Measurements from ENCODE around the gene LIMA1.

Gene LIMA1

DNA sequence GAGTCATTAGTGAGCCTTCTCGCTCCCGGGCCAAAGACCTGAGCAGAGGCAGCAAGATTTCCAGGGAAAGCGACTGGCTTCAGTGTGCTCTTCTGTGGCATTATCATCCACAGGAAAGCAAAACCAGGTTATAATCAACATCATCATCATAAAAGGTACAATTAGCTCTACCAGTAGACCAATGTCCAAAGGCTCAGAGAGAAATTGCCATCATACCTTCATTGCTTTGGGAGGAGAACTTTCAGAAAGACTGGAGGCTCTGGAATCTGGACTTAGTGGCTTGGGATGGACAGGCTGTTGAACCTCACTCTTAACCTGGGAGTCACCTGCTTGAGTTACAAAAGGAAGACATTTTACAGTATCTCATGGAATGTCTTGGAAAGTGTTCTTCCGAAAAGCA is 91.1 kb downstream of the LIMA1 start:
- Mint-ChIP-seq H3K4me3 (no peak overlapping the region), H3K27ac (no peak overlapping the region), H3K27me3 (no peaks in the 10 kb centered on the region), H3K4me1 (ENCODE audit: low read depth in 2 of 2) (peaks cover 3 to 5% of the 10 kb centered on the region in 2 donors), H3K9me3 (no peaks in the 10 kb centered on the region), H3K36me3 (ENCODE audit: insufficient read depth) (peaks cover 21% of the 10 kb centered on the region)
- no peak for ATAC-seq (replicated peaks)
- no peak for DNase-seq

GRCh38 chr12:50190859-50191258 is 92.5 kb downstream of the LIMA1 start:
- H3K4me1 Mint-ChIP-seq (ENCODE audit: low read depth in 2 of 2): peaks cover 3 to 5% of the 10 kb centered on the region in 2 donors
- H3K9me3 Mint-ChIP-seq: no peaks in the 10 kb centered on the region
- DNase-seq: no peak
- peaks cover 17% of the 10 kb centered on the region for H3K36me3 Mint-ChIP-seq (ENCODE audit: insufficient read depth)
- no peak overlapping the region for H3K27ac Mint-ChIP-seq
- H3K4me3 Mint-ChIP-seq: no peak overlapping the region
- H3K27me3 Mint-ChIP-seq: no peaks in the 10 kb centered on the region
- ATAC-seq (replicated peaks): no peak

- ATAC-seq (replicated peaks) (no peak), DNase-seq (no peak)
- Mint-ChIP-seq H3K4me3 (peak overlapping the region; percentile 2 to 19), H3K27me3 (no peaks in the 10 kb centered on the region), H3K36me3 (ENCODE audit: insufficient read depth) (peaks cover 12% of the 10 kb centered on the region), H3K27ac (peak overlapping the region in 1 of 2 donors; percentile 15), H3K9me3 (no peaks in the 10 kb centered on the region), H3K4me1 (ENCODE audit: low read depth in 2 of 2) (peaks cover 3 to 5% of the 10 kb centered on the region in 2 donors)
Measured at GRCh38 chr12:50188875-50189575, 94.3 kb downstream of the LIMA1 start.

DNA sequence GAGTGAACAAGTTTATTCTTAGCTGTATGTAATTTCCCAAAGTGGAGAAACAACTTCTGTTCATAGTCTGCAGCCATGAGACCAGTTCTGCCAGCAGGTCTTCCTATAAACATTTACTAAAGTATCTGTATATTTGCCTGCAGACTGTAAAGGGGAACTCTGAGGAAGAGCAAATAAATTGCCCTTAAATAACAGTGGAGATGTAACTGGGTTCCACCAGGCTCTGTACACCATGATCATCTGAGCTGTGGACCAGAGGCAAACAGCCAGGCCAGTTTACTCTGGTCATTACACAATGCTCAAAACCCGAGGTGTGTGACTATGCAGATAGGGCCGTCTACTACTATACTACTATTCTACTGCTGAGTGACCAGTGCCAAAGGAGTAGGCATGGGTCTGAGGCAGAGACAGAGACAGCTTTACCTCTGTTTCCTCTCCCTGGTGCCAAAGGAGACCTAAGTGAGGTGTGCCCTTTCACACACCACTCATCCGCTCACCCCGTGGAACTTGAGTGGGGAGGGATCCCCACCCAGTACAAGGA is 95.0 kb downstream of the LIMA1 start:
- ATAC-seq (replicated peaks): no peak
- no peak overlapping the region for H3K4me3 Mint-ChIP-seq

DNA sequence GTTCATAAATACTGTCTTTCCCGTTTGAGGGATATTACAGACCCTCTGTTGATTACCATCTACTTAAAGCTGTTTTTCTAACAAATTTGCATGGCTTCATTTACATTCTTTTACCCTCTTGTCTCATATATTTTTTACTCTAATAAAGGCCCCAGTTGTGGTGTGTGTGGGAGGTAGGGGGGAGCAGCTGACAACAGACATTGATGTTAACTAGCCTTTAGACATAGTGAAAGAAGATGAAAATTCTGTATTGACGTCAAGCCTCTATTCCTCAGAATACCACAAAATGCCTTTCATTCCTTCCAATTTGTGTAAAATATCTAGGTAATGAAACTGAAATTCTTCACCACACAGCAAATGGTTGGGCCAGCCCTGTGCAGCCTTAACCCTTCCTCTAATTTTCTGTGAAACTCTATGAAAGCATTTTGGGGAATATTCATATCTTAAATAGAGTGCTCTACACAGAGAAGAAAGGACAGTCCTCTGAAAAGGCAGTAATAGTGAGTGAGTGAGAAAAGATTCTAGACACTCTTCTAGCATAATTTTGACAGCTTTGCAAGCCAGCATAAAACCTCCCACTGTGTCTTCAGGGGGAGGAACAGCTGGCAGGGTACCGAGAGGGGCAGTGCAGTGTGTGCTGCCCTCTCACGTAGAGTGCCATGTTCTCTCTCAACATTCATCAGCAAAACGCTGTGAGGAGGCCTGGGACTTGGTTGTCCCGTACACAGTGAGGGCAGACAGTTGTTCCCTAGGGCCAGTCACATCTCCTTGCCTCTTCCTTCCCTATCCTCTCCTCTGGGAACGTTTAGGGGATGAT is 96.0 kb downstream of the LIMA1 start:
- no peak for ATAC-seq (replicated peaks)
- H3K9me3 Mint-ChIP-seq: no peaks in the 10 kb centered on the region
- H3K36me3 Mint-ChIP-seq (ENCODE audit: insufficient read depth): peaks cover 15% of the 10 kb centered on the region
- no peaks in the 10 kb centered on the region for H3K27me3 Mint-ChIP-seq
- no peak for DNase-seq
- H3K4me3 Mint-ChIP-seq: no peak overlapping the region
- peaks cover 3 to 5% of the 10 kb centered on the region in 2 donors for H3K4me1 Mint-ChIP-seq (ENCODE audit: low read depth in 2 of 2)
- peak overlapping the region; percentile 12 to 77 for H3K27ac Mint-ChIP-seq

More for the DNA sequence above, 95.0 kb downstream of the LIMA1 start:
- H3K36me3 Mint-ChIP-seq (ENCODE audit: insufficient read depth): peaks cover 12% of the 10 kb centered on the region
- peak overlapping the region in 1 of 2 donors; percentile 69 for H3K27ac Mint-ChIP-seq
- H3K27me3 Mint-ChIP-seq: no peaks in the 10 kb centered on the region
- H3K9me3 Mint-ChIP-seq: no peaks in the 10 kb centered on the region
- peaks cover 3 to 5% of the 10 kb centered on the region in 2 donors for H3K4me1 Mint-ChIP-seq (ENCODE audit: low read depth in 2 of 2)
- no peak for DNase-seq

- no peaks in the 10 kb centered on the region for H3K27me3 Mint-ChIP-seq
- H3K36me3 Mint-ChIP-seq (ENCODE audit: insufficient read depth): peaks cover 13% of the 10 kb centered on the region
- H3K27ac Mint-ChIP-seq: peak overlapping the region in 1 of 2 donors; percentile 77
- no peaks in the 10 kb centered on the region for H3K9me3 Mint-ChIP-seq
- no peak overlapping the region for H3K4me3 Mint-ChIP-seq
- peaks cover 3 to 5% of the 10 kb centered on the region in 2 donors for H3K4me1 Mint-ChIP-seq (ENCODE audit: low read depth in 2 of 2)
- DNase-seq (no peak), ATAC-seq (replicated peaks) (no peak)
Measured at GRCh38 chr12:50186681-50187080, 96.6 kb downstream of the LIMA1 start.

GRCh38 chr12:50185970-50186663 is 97.2 kb downstream of the LIMA1 start:
- peaks cover 3 to 5% of the 10 kb centered on the region in 2 donors for H3K4me1 Mint-ChIP-seq (ENCODE audit: low read depth in 2 of 2)
- H3K27ac Mint-ChIP-seq: peak overlapping the region in 1 of 2 donors; percentile 77
- ATAC-seq (replicated peaks) (no peak), DNase-seq (no peak)
- no peaks in the 10 kb centered on the region for H3K27me3 Mint-ChIP-seq
- no peaks in the 10 kb centered on the region for H3K9me3 Mint-ChIP-seq
- H3K36me3 Mint-ChIP-seq (ENCODE audit: insufficient read depth): peaks cover 12% of the 10 kb centered on the region
- H3K4me3 Mint-ChIP-seq: no peak overlapping the region

- Mint-ChIP-seq H3K27me3 (no peaks in the 10 kb centered on the region), H3K36me3 (ENCODE audit: insufficient read depth) (peaks cover 12% of the 10 kb centered on the region), H3K9me3 (no peaks in the 10 kb centered on the region), H3K27ac (peak overlapping the region in 1 of 2 donors; percentile 77), H3K4me3 (no peak overlapping the region), H3K4me1 (ENCODE audit: low read depth in 2 of 2) (peaks cover 3 to 5% of the 10 kb centered on the region in 2 donors)
- ATAC-seq (replicated peaks): no peak
- no peak for DNase-seq
Measured at GRCh38 chr12:50185301-50185895, 97.9 kb downstream of the LIMA1 start.

- Mint-ChIP-seq H3K27me3 (no peaks in the 10 kb centered on the region), H3K27ac (peak overlapping the region in 1 of 2 donors; percentile 87), H3K4me1 (ENCODE audit: low read depth in 2 of 2) (peaks cover 2 to 5% of the 10 kb centered on the region in 2 donors), H3K4me3 (no peak overlapping the region), H3K36me3 (ENCODE audit: insufficient read depth) (peaks cover 13% of the 10 kb centered on the region), H3K9me3 (no peaks in the 10 kb centered on the region)
- ATAC-seq (replicated peaks): no peak
- no peak for DNase-seq
Measured at GRCh38 chr12:50184261-50184660, 99.1 kb downstream of the LIMA1 start.

- no peaks in the 10 kb centered on the region for H3K27me3 Mint-ChIP-seq
- H3K4me3 Mint-ChIP-seq: no peak overlapping the region
- no peak for DNase-seq
- ATAC-seq (replicated peaks): no peak
- H3K36me3 Mint-ChIP-seq (ENCODE audit: insufficient read depth): peaks cover 26% of the 10 kb centered on the region
- no peaks in the 10 kb centered on the region for H3K4me1 Mint-ChIP-seq (ENCODE audit: low read depth in 2 of 2)
- peak overlapping the region; percentile 8 to 87 for H3K27ac Mint-ChIP-seq
- H3K9me3 Mint-ChIP-seq: no peaks in the 10 kb centered on the region
Measured at GRCh38 chr12:50182461-50182860, 100.9 kb downstream of the LIMA1 start.

- no peak overlapping the region for H3K27ac Mint-ChIP-seq
- H3K4me3 Mint-ChIP-seq: no peak overlapping the region
- DNase-seq: no peak
- no peaks in the 10 kb centered on the region for H3K27me3 Mint-ChIP-seq
- H3K9me3 Mint-ChIP-seq: no peaks in the 10 kb centered on the region
- no peaks in the 10 kb centered on the region for H3K4me1 Mint-ChIP-seq (ENCODE audit: low read depth in 2 of 2)
- peaks cover 29% of the 10 kb centered on the region for H3K36me3 Mint-ChIP-seq (ENCODE audit: insufficient read depth)
- ATAC-seq (replicated peaks): no peak
Measured at GRCh38 chr12:50181691-50182090, 101.6 kb downstream of the LIMA1 start.

DNA sequence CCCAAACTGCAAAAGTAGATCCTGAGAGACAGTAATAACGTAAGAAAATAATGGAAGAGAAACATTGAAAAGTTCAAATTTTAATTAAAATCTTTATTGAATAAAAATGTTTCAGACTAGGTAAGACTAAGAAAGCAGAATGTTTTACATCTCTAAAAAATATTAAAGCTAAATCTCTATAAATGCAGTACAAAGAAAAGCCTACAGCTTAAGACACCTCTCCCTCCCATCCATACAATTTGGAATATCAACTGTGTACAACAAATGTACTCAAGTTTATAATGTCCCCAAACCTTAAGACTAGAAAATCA is 107.6 kb downstream of the LIMA1 start:
- Mint-ChIP-seq H3K27ac (no peak overlapping the region), H3K27me3 (no peaks in the 10 kb centered on the region), H3K4me3 (no peak overlapping the region), H3K9me3 (no peaks in the 10 kb centered on the region), H3K36me3 (ENCODE audit: insufficient read depth) (peaks cover 26% of the 10 kb centered on the region), H3K4me1 (ENCODE audit: low read depth in 2 of 2) (no peaks in the 10 kb centered on the region)
- ATAC-seq (replicated peaks): no peak
- DNase-seq: no peak

All from effector memory CD8-positive, alpha-beta T cell (primary cell).